Measurements from ENCODE around the gene SMS.
"Not testable (repeated sequence)": the region's sequence is repeated elsewhere in the genome, so short reads cannot be mapped to it uniquely, and the experiment has no call there.

The SMS gene

DNA sequence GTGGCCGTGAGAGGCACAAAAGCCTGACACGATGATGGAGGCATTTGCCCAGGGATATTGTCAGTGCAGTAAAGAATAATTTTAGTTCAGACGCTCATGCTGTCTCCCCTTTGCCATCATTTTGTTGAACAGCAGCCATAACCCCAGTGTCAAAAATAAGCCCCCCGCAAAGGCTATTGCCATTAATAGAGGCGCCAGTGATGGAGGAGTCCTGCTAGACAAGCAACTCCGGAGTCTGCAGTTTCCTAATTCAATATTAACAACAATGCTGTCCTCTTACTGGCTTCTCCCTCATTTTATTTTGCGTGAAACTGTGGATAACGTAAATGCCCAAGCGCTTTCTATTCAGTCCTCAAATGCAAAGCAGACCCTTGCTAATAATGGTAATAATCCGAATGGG lies 603 bp upstream of the SMS start:
- Mint-ChIP-seq H3K9me3 (no peaks in the 10 kb centered on the region), H3K4me3 (peak overlapping the region; percentile 54), H3K36me3 (ENCODE audit: low read depth) (peaks cover 11% of the 10 kb centered on the region), H3K4me1 (ENCODE audit: low read depth) (peaks cover 17% of the 10 kb centered on the region), H3K27me3 (ENCODE audit: low read depth) (no peaks in the 10 kb centered on the region), H3K27ac (peak overlapping the region; percentile 77)
- DNase-seq (ENCODE audit: low spot score) = no peak

DNA sequence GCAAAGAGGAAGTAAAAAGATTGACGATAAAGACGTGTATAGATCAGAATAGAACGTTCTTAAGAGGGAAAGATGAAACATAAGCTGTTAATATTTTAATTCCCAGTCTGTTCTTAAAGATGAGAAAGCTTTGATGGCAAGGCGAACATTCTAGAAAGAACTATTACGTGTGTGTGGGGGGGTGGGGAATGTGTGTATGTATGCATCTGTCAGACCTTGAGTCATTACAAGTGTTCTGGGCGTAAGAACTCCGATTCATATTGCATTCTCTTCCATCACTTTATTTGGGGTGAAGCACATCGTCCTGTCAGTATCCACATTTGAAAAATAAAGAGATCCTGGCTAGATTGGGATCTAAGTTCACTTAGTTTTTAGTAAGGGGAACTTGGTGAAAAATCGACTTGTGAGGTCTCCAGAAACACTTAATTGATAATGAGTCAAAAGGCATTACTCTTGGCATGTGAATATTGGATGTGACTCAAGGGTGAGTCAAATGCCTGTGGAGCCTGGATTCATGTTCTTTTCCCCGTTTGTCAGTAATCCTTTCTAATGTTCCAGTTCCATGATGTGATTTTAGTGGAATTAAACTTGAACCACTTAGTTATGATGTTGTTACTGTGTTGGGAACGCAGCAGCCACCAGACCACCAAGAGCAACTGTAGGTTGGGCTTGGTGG lies 3.1 kb downstream of the SMS start:
- H3K4me1 Mint-ChIP-seq (ENCODE audit: low read depth) = peaks cover 31% of the 10 kb centered on the region
- H3K36me3 Mint-ChIP-seq (ENCODE audit: low read depth) = peaks cover 11% of the 10 kb centered on the region
- DNase-seq (ENCODE audit: low spot score) = no peak
- peak overlapping the region; percentile 28 for H3K4me3 Mint-ChIP-seq
- H3K27ac Mint-ChIP-seq = no peak overlapping the region
- no peaks in the 10 kb centered on the region for H3K27me3 Mint-ChIP-seq (ENCODE audit: low read depth)
- no peaks in the 10 kb centered on the region for H3K9me3 Mint-ChIP-seq

DNA sequence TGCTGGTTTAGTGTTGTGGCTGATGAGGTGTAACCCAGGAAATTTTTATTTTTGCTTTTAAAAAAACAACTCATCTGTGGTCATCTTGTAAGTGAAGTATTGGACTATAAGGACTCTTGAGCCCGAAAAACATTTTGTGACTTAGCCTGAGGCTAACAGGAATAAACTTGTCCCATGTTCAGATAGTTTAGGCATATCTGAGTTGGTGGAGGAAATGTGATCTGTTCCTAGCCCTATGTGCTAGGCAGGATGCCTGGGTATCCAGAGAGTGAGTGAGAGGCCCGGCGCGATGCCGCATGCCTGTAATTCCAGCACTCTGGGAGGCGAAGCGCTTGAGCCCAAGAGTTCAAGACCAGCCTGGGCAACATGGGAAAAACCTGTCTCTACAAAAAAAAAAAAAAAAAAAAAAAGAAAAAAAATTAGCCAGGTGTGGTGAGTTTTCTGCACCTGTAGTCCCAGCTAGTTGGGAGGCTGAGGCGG lies 3.7 kb downstream of the SMS start:
- Mint-ChIP-seq H3K27ac (no peak overlapping the region), H3K27me3 (ENCODE audit: low read depth) (no peaks in the 10 kb centered on the region), H3K9me3 (no peaks in the 10 kb centered on the region), H3K4me1 (ENCODE audit: low read depth) (peaks cover 31% of the 10 kb centered on the region), H3K4me3 (no peak overlapping the region), H3K36me3 (ENCODE audit: low read depth) (peaks cover 11% of the 10 kb centered on the region)
- DNase-seq (ENCODE audit: low spot score) = no peak

DNA sequence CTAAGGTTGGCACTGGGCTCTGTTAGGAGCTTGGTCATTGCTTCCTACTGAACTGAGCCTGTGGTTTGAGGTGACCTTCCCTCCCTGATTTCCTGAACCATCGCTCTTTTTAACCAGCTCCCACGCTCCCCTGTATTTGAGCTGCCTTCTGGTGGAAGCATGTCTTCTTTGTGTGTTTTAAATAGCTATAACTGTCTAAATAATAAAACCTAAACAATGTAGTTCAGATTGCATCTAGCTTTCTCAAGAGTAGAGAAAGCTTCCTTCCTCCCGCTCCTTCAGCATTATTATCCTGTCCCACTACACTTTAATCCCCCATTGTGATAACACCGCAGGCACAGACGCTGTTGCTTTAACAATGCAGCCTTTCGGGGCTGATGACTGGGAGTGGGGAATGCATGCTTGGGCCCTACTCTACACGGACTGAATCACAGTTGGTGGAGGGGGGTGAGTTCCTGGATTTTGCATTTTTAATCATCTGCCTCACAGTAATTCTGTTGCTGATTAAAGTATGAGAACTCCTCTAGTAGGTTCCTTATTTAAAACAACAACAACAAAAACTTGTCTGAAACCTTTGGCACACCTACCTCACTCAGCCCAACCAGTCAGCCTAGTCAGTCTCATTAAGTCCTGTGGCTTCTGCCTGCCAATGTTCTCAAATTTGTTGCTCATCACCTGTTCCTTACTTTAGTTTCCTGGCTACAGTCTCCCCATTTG lies 6.6 kb downstream of the SMS start:
- Mint-ChIP-seq H3K9me3 (no peaks in the 10 kb centered on the region), H3K36me3 (ENCODE audit: low read depth) (peaks cover 10% of the 10 kb centered on the region), H3K4me3 (no peak overlapping the region), H3K27ac (peak overlapping the region; percentile 5), H3K4me1 (ENCODE audit: low read depth) (peaks cover 25% of the 10 kb centered on the region), H3K27me3 (ENCODE audit: low read depth) (no peaks in the 10 kb centered on the region)
- DNase-seq (ENCODE audit: low spot score) = no peak

DNA sequence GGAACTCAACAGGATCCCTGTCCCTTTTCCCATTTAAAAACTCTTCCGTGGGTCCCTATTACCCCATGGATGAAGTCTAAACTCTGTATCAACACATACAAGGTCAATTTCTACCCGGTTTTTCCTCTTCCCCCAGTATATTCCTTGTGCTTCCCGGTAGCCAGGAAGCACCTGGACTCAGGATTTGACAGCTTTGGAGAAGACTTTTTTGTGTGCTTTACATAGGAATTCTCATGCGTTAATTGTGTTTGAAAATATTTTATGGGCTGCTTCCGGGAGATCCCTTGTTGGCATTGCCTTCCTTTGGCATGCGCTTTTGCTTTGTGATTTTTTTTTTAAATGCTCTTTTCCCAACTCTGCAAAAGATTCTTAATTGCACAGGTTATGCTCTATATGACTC lies 7.2 kb downstream of the SMS start:
- Mint-ChIP-seq H3K27ac (no peak overlapping the region), H3K27me3 (ENCODE audit: low read depth) (no peaks in the 10 kb centered on the region), H3K4me3 (no peak overlapping the region), H3K36me3 (ENCODE audit: low read depth) (peaks cover 5% of the 10 kb centered on the region), H3K4me1 (ENCODE audit: low read depth) (peaks cover 24% of the 10 kb centered on the region), H3K9me3 (no peaks in the 10 kb centered on the region)
- DNase-seq (ENCODE audit: low spot score) = no peak

GRCh38 chrX:21948897-21949578 lies 8.5 kb downstream of the SMS start:
- H3K27me3 Mint-ChIP-seq (ENCODE audit: low read depth) = no peaks in the 10 kb centered on the region
- H3K4me1 Mint-ChIP-seq (ENCODE audit: low read depth) = peaks cover 20% of the 10 kb centered on the region
- no peak overlapping the region for H3K4me3 Mint-ChIP-seq
- H3K27ac Mint-ChIP-seq = no peak overlapping the region
- DNase-seq (ENCODE audit: low spot score) = no peak
- no peaks in the 10 kb centered on the region for H3K9me3 Mint-ChIP-seq
- H3K36me3 Mint-ChIP-seq (ENCODE audit: low read depth) = peaks cover 4% of the 10 kb centered on the region

DNA sequence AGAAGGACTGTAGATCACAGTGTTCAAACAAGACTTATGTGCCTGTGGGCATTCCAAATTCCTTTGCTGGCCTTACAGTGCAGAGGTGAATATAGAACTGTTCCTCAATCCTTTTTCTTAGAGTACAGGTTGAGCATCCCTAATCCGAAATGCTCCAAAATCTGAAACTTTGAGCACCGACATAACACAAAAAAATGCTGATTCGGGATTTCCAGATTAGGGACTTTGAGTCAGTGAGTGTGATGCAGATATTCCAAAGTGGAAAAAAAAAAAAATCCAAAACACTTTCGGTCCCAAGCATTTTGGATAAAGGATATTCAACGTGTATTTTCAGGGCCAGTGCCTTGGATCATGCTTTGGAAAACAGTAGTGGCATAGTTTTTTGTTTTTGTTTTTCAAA lies 9.2 kb downstream of the SMS start:
- no peak for DNase-seq (ENCODE audit: low spot score)
- Mint-ChIP-seq H3K27me3 (ENCODE audit: low read depth) (no peaks in the 10 kb centered on the region), H3K9me3 (no peaks in the 10 kb centered on the region), H3K36me3 (ENCODE audit: low read depth) (peaks cover 4% of the 10 kb centered on the region), H3K4me1 (ENCODE audit: low read depth) (peaks cover 20% of the 10 kb centered on the region), H3K27ac (no peak overlapping the region), H3K4me3 (no peak overlapping the region)

- not testable (repeated sequence) for H3K9me3 Mint-ChIP-seq; H3K4me3 Mint-ChIP-seq; DNase-seq (ENCODE audit: low spot score); H3K36me3 Mint-ChIP-seq (ENCODE audit: low read depth); H3K27me3 Mint-ChIP-seq (ENCODE audit: low read depth); H3K27ac Mint-ChIP-seq
- H3K4me1 Mint-ChIP-seq (ENCODE audit: low read depth) = peaks cover 22% of the 10 kb centered on the region
Observed at GRCh38 chrX:21950557-21950956, 10.0 kb downstream of the SMS start.

- H3K27me3 Mint-ChIP-seq (ENCODE audit: low read depth) = no peaks in the 10 kb centered on the region
- peaks cover 15% of the 10 kb centered on the region for H3K4me1 Mint-ChIP-seq (ENCODE audit: low read depth)
- DNase-seq (ENCODE audit: low spot score) = no peak
- H3K9me3 Mint-ChIP-seq = no peaks in the 10 kb centered on the region
- H3K27ac Mint-ChIP-seq = no peak overlapping the region
- H3K36me3 Mint-ChIP-seq (ENCODE audit: low read depth) = peaks cover 7% of the 10 kb centered on the region
- H3K4me3 Mint-ChIP-seq = no peak overlapping the region
Observed at GRCh38 chrX:21952624-21953023, 12.1 kb downstream of the SMS start.

DNA sequence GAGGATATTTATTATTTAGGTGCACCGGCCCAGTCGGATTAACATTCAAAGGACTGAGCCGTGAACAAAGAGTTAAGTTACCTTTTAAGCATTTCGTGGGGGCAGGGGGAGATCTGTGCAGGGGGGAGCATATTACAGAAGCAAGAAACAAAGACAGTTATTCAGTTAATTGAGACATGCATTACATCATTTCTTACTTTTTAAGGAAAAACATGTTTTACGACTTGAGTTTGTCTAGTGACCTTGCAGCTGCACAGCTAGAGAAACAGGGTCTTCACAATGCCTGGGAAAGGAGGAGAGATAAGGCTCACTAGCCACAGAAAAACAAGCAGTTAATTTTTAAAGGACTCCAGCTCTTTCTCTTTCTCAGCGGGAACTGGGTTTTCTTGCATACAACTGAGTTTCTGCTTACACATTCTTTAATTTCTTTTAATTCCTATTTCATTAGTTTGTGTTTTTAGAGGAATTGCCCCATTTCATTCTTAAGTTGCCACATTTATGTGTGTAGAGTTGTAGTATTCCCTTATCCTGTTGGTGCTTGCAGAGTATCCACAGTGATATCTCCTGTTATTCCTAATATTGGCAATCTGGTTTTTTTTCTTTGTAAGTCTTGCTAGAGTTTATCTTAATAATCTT lies 12.8 kb downstream of the SMS start:
- H3K4me1 Mint-ChIP-seq (ENCODE audit: low read depth) = peaks cover 16% of the 10 kb centered on the region
- H3K9me3 Mint-ChIP-seq; H3K27ac Mint-ChIP-seq; H3K4me3 Mint-ChIP-seq; H3K36me3 Mint-ChIP-seq (ENCODE audit: low read depth); DNase-seq (ENCODE audit: low spot score); H3K27me3 Mint-ChIP-seq (ENCODE audit: low read depth): not testable (repeated sequence)

GRCh38 chrX:21955403-21956189 lies 15.1 kb downstream of the SMS start:
- no peak for DNase-seq (ENCODE audit: low spot score)
- no peak overlapping the region for H3K27ac Mint-ChIP-seq
- H3K27me3 Mint-ChIP-seq (ENCODE audit: low read depth) = no peaks in the 10 kb centered on the region
- peaks cover 35% of the 10 kb centered on the region for H3K4me1 Mint-ChIP-seq (ENCODE audit: low read depth)
- no peaks in the 10 kb centered on the region for H3K9me3 Mint-ChIP-seq
- H3K36me3 Mint-ChIP-seq (ENCODE audit: low read depth) = peaks cover 10% of the 10 kb centered on the region
- H3K4me3 Mint-ChIP-seq = no peak overlapping the region

- Mint-ChIP-seq H3K9me3 (no peaks in the 10 kb centered on the region), H3K4me3 (no peak overlapping the region), H3K27ac (no peak overlapping the region), H3K27me3 (ENCODE audit: low read depth) (no peaks in the 10 kb centered on the region), H3K36me3 (ENCODE audit: low read depth) (peaks cover 12% of the 10 kb centered on the region), H3K4me1 (ENCODE audit: low read depth) (peaks cover 42% of the 10 kb centered on the region)
- DNase-seq (ENCODE audit: low spot score) = no peak
Observed at GRCh38 chrX:21956783-21957182, 16.3 kb downstream of the SMS start.

DNA sequence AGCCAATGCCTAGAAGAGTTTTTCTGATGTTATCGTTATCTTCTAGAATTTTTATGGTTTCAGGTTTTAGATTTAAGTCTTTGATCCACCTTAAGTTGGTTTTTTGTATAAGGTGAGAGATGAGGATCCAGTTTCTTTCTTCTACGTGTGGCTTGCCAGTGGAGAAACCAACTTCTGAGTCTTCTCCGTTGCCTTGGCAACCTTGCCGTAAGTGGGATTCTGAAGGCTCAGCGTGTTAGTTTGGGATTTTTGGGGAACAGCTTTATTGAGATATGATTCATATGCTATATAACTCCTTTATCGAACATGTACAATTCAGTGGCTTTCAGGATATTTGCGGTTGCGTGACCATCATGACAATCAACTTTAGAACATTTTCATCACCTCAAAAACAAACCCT lies 17.7 kb downstream of the SMS start:
- H3K36me3 Mint-ChIP-seq (ENCODE audit: low read depth) = peaks cover 9% of the 10 kb centered on the region

More for the DNA sequence above, 17.7 kb downstream of the SMS start:
- Mint-ChIP-seq H3K4me3 (no peak overlapping the region), H3K27me3 (ENCODE audit: low read depth) (no peaks in the 10 kb centered on the region), H3K9me3 (no peaks in the 10 kb centered on the region), H3K27ac (no peak overlapping the region), H3K4me1 (ENCODE audit: low read depth) (peaks cover 38% of the 10 kb centered on the region)
- no peak for DNase-seq (ENCODE audit: low spot score)

All from T-helper 2 cell treated with Interferon-gamma antibody and Interleukin-4, amounts not matched to agents 5 μg/mL and 100 μg/mL, for 36 hours (primary cell).